ENCODE data around the gene MAGEA9B. TPM values are rescaled to one million over a fixed set of nuclear protein-coding genes. Genes with fewer than 3 reads are reported as not detected.
"Not testable (repeated sequence)": the region's sequence is repeated elsewhere in the genome, so short reads cannot be mapped to it uniquely, and the experiment has no call there.

MAGEA9B gene
- total RNA-seq, 1 donor from 2014 or later: not detected

- no peak for DNase-seq (ENCODE audit: extremely low read depth, low read depth, low spot score)
Measured at GRCh38 chrX:149572743-149573142, 14.5 kb downstream of the MAGEA9B start.

GRCh38 chrX:149571770-149572169, 15.5 kb downstream of the MAGEA9B start:
- DNase-seq (ENCODE audit: extremely low read depth, low read depth, low spot score): no peak

- DNase-seq (ENCODE audit: extremely low read depth, low read depth, low spot score): no peak
Measured at GRCh38 chrX:149570668-149571067, 16.6 kb downstream of the MAGEA9B start.

- DNase-seq (ENCODE audit: extremely low read depth, low read depth, low spot score): no peak
Measured at GRCh38 chrX:149569770-149570169, 17.5 kb downstream of the MAGEA9B start.

- no peak for DNase-seq (ENCODE audit: extremely low read depth, low read depth, low spot score)
Measured at GRCh38 chrX:149568701-149569296, 18.5 kb downstream of the MAGEA9B start.

- no peak for DNase-seq (ENCODE audit: extremely low read depth, low read depth, low spot score)
Measured at GRCh38 chrX:149567621-149568417, 19.4 kb downstream of the MAGEA9B start.

GRCh38 chrX:149563359-149563758, 23.9 kb downstream of the MAGEA9B start:
- DNase-seq (ENCODE audit: extremely low read depth, low read depth, low spot score): no peak

- not testable (repeated sequence) for DNase-seq (ENCODE audit: extremely low read depth, low read depth, low spot score)
Measured at GRCh38 chrX:149555251-149555650, 32.0 kb downstream of the MAGEA9B start.

- DNase-seq (ENCODE audit: extremely low read depth, low read depth, low spot score): not testable (repeated sequence)
Measured at GRCh38 chrX:149551939-149552248, 35.4 kb downstream of the MAGEA9B start.

- DNase-seq (ENCODE audit: extremely low read depth, low read depth, low spot score): not testable (repeated sequence)
Measured at GRCh38 chrX:149551245-149551938, 35.9 kb downstream of the MAGEA9B start.

GRCh38 chrX:149550454-149550853, 36.8 kb downstream of the MAGEA9B start:
- DNase-seq (ENCODE audit: extremely low read depth, low read depth, low spot score): not testable (repeated sequence)

- not testable (repeated sequence) for DNase-seq (ENCODE audit: extremely low read depth, low read depth, low spot score)
Measured at GRCh38 chrX:149549701-149550100, 37.6 kb downstream of the MAGEA9B start, which contains the start of gene HSFX3. TSS of gene HSFX3 (minus strand) at chrX:149549924. CDS start at chrX:149549852, 72 bp downstream.

GRCh38 chrX:149547782-149548181, 39.5 kb downstream of the MAGEA9B start:
- DNase-seq (ENCODE audit: extremely low read depth, low read depth, low spot score): not testable (repeated sequence)

GRCh38 chrX:149546962-149547361, 40.3 kb downstream of the MAGEA9B start:
- DNase-seq (ENCODE audit: extremely low read depth, low read depth, low spot score): not testable (repeated sequence)

- not testable (repeated sequence) for DNase-seq (ENCODE audit: extremely low read depth, low read depth, low spot score)
Measured at GRCh38 chrX:149545545-149546543, 41.4 kb downstream of the MAGEA9B start.

- no peak for DNase-seq (ENCODE audit: extremely low read depth, low read depth, low spot score)
Measured at GRCh38 chrX:149541521-149542047, 45.7 kb downstream of the MAGEA9B start.

- DNase-seq (ENCODE audit: extremely low read depth, low read depth, low spot score): no peak
Measured at GRCh38 chrX:149540621-149541520, 46.4 kb downstream of the MAGEA9B start, which contains the start of gene EOLA1. TSS of gene EOLA1 (plus strand) at chrX:149541012. CDS start at chrX:149545631, 4,619 bp downstream.

- DNase-seq (ENCODE audit: extremely low read depth, low read depth, low spot score): no peak
Measured at GRCh38 chrX:149540131-149540620, 47.1 kb downstream of the MAGEA9B start.

All from glomerular endothelial cell (primary cell).